ENCODE data around the gene ARHGAP29. TPM values are rescaled to one million over a fixed set of nuclear protein-coding genes. Genes with fewer than 3 reads are reported as not detected.

The ARHGAP29 gene
- polyA plus RNA-seq, 1 donor (not counting 4 experiments of a cell fraction or from before 2014, with no cell fraction given) = 79.7 TPM

DNA sequence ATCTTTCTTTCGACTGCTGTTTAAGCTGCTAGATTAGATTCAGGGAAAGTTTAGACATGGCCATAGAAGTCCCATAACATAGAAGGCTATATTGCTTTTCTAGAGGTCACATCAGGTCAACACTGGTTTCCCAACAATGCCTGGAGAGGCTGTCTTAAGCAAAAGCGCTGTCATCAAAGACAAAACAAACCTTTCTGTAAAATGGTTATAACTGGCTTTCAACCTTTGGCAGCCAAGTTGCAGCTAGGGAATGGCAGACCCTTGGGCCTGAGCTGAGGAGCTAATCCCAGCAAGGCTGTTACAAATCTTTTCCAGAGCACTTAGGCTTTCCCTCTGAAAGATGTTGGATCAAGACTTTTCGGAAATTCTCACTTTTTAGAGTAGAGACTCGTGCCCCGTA lies 105.3 kb downstream of the ARHGAP29 start:
- Histone ChIP-seq H3K9me3 (ENCODE audit: control insufficient read depth, low read depth, low read length) (no peaks in the 10 kb centered on the region), H3K27me3 (ENCODE audit: control insufficient read depth, extremely low read depth, insufficient read depth, low read length) (no peaks in the 10 kb centered on the region), H3K27ac (ENCODE audit: control insufficient read depth, insufficient read depth, low read length) (no peak overlapping the region), H2AFZ (ENCODE audit: control insufficient read depth, low read length) (no peak overlapping the region), H3K4me3 (ENCODE audit: control insufficient read depth in 2 of 3, extremely low read depth in 1 of 3, insufficient read depth in 2 of 3, low read depth in 1 of 3, low read length in 3 of 3) (no peak overlapping the region), H4K20me1 (ENCODE audit: control insufficient read depth, extremely low read depth, insufficient read depth, low read length) (no peaks in the 10 kb centered on the region), H3K9ac (ENCODE audit: control insufficient read depth, extremely low read depth, insufficient read depth, low read length) (no peak overlapping the region), H3K4me1 (ENCODE audit: control insufficient read depth, extremely low read depth, insufficient read depth, low read length) (peaks cover 4% of the 10 kb centered on the region), H3K4me2 (ENCODE audit: control insufficient read depth, extremely low read depth, insufficient read depth, low read depth, low read length) (no peak overlapping the region), H3K36me3 (ENCODE audit: control insufficient read depth in 2 of 2, extremely low read depth in 1 of 2, insufficient read depth in 2 of 2, low read length in 2 of 2) (no peaks in the 10 kb centered on the region), H3K79me2 (ENCODE audit: control insufficient read depth, insufficient read depth, low read length) (no peaks in the 10 kb centered on the region), H3K9me1 (ENCODE audit: control insufficient read depth, extremely low read depth, insufficient read depth, low read length) (no peaks in the 10 kb centered on the region)
- no peak for DNase-seq (ENCODE audit: low read depth, low spot score)
- no peak for TF ChIP-seq EZH2 (IDR thresholded peaks at IDR 0.05; ENCODE audit: low read length)
- TF ChIP-seq, protein P1, sequence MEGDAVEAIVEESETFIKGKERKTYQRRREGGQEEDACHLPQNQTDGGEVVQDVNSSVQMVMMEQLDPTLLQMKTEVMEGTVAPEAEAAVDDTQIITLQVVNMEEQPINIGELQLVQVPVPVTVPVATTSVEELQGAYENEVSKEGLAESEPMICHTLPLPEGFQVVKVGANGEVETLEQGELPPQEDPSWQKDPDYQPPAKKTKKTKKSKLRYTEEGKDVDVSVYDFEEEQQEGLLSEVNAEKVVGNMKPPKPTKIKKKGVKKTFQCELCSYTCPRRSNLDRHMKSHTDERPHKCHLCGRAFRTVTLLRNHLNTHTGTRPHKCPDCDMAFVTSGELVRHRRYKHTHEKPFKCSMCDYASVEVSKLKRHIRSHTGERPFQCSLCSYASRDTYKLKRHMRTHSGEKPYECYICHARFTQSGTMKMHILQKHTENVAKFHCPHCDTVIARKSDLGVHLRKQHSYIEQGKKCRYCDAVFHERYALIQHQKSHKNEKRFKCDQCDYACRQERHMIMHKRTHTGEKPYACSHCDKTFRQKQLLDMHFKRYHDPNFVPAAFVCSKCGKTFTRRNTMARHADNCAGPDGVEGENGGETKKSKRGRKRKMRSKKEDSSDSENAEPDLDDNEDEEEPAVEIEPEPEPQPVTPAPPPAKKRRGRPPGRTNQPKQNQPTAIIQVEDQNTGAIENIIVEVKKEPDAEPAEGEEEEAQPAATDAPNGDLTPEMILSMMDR (optimal IDR thresholded peaks at IDR 0.05 in 1 of 3, IDR thresholded peaks at IDR 0.05 in 1 of 3, conservative IDR thresholded peaks at IDR 0.05 in 1 of 3; ENCODE audit: extremely low read depth in 1 of 3, insufficient read depth in 2 of 3, low read length in 3 of 3) = no peak
- FAIRE-seq = no peak
- dilution Hi-C loops (cut with MboI; ENCODE audit: extremely low pct_ligation_motif_present, low sequenced_read_pairs) = no loop called here

DNA sequence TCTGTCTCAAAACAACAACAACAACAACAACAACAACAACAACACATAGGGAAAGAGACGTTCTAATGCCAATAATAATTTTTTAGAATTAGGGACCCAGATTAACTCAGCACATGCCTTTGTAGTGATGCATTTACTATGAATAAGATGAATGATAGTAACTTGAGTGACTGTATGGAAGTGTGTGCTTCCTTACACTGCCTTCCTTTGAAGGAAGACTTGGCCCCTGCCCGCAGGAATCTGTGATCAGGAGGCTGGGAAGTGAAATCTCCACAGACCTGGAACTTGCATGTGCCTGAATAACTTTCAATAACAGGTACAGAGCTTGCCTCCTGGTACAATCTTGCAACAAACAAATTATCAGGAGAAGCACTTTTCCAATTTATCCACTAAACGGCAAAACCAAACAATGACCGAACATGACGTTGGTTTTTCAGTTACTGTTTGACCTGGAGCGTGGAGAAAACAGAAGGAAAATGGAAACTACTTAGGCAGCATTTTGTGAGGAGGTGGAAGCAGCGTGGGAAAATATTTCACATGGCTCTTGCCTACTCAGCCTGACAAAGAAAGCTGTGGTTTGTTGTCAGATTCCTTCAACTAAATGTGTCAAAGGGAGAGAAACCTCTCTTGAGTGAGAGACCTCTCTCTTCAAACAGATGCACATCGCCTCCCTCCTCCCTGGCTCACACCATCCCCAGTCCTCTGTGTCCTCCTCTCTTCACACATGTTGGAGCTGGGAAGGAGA lies 106.4 kb downstream of the ARHGAP29 start:
- Histone ChIP-seq H3K4me2 (ENCODE audit: control insufficient read depth, extremely low read depth, insufficient read depth, low read depth, low read length) (no peak overlapping the region), H3K4me3 (ENCODE audit: control insufficient read depth in 2 of 3, extremely low read depth in 1 of 3, insufficient read depth in 2 of 3, low read depth in 1 of 3, low read length in 3 of 3) (no peak overlapping the region), H3K9me1 (ENCODE audit: control insufficient read depth, extremely low read depth, insufficient read depth, low read length) (no peaks in the 10 kb centered on the region), H3K27ac (ENCODE audit: control insufficient read depth, insufficient read depth, low read length) (no peak overlapping the region), H3K27me3 (ENCODE audit: control insufficient read depth, extremely low read depth, insufficient read depth, low read length) (no peaks in the 10 kb centered on the region), H2AFZ (ENCODE audit: control insufficient read depth, low read length) (no peak overlapping the region), H4K20me1 (ENCODE audit: control insufficient read depth, extremely low read depth, insufficient read depth, low read length) (no peaks in the 10 kb centered on the region), H3K9ac (ENCODE audit: control insufficient read depth, extremely low read depth, insufficient read depth, low read length) (no peak overlapping the region), H3K4me1 (ENCODE audit: control insufficient read depth, extremely low read depth, insufficient read depth, low read length) (peaks cover 4% of the 10 kb centered on the region), H3K79me2 (ENCODE audit: control insufficient read depth, insufficient read depth, low read length) (no peaks in the 10 kb centered on the region), H3K9me3 (ENCODE audit: control insufficient read depth, low read depth, low read length) (no peaks in the 10 kb centered on the region), H3K36me3 (ENCODE audit: control insufficient read depth in 2 of 2, extremely low read depth in 1 of 2, insufficient read depth in 2 of 2, low read length in 2 of 2) (no peaks in the 10 kb centered on the region)
- peak; percentile 48 for FAIRE-seq
- no peak for DNase-seq (ENCODE audit: low read depth, low spot score)
- dilution Hi-C loops (cut with MboI; ENCODE audit: extremely low pct_ligation_motif_present, low sequenced_read_pairs) = no loop called here
- TF ChIP-seq EZH2 (IDR thresholded peaks at IDR 0.05; ENCODE audit: low read length) = no peak
- TF ChIP-seq, protein P1 (optimal IDR thresholded peaks at IDR 0.05 in 1 of 3, IDR thresholded peaks at IDR 0.05 in 1 of 3, conservative IDR thresholded peaks at IDR 0.05 in 1 of 3; ENCODE audit: extremely low read depth in 1 of 3, insufficient read depth in 2 of 3, low read length in 3 of 3) = no peak

All from keratinocyte (primary cell).